K562 treated with DMSO at 1 percent for 12 hours (cell line): ENCODE data around the gene KLHL29. TPM values are rescaled to one million over a fixed set of nuclear protein-coding genes. Genes with fewer than 3 reads are reported as not detected.

Source experiments
- total RNA-seq: library from RNA; unstranded; fragments of 300-600 nt; gene quantifications from 2 replicates; pipeline ENCODE4 v1.2.3, GENCODE V29; 2022; ENCODE audit not compliant: insufficient read depth

The KLHL29 gene
- 0.56 and 2.1 TPM in 2 replicates for total RNA-seq

GRCh38 chr2:23384551-23385343 is at the start of gene KLHL29:
Gene KLHL29, plus strand, starts transcription at chr2:23385179. Its CDS starts 177,018 bp downstream, at chr2:23562197.

